GM23248 (cell line): ENCODE data around the gene GRAP.

ENCODE experiments used
- EZH2 ChIP-seq: fragments of 200-600 bp; sonication (generic); IDR thresholded peaks from 2 replicates; pipeline ENCODE4 v1.6.1; 2018; ENCODE audit warnings: antibody characterized with exemption, mild to moderate bottlenecking; ENCODE audit not compliant: insufficient read depth, poor library complexity, severe bottlenecking
- EZH2phosphoT487 ChIP-seq: fragments of 200-600 bp; sonication (generic); IDR thresholded peaks from 2 replicates; pipeline ENCODE4 v1.6.1; 2018; ENCODE audit warnings: antibody characterized with exemption, moderate library complexity, mild to moderate bottlenecking, low read depth; ENCODE audit not compliant: insufficient read depth

DNA sequence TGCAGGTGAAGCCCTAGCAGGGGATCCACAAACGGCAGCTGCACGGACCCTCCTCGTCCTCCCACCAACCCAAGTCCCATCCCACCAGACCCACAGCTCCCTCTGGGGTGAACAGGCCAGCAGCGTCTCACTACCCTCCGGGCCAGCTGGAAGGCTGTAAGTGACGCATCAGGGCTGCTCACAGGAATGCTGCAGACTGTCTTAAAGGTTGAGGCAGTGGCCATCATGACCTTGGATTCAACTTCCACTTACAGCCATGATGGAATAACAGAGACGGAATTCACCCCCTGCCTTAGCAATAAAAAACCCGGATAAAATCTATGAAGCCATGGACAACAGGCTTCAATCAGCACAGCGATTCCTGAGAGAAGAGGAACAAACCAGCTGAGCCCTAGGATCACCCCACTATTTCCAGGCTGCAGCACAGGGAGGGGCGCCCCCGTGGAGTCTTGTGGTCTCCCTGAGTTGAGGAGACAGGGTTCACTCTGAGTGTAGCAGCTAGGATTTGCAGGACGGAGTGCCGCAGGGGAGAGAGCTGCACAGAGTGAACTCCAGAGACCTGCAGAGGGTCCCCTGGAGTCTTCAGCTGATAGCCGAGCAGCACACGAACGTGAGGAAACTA, 52.7 kb downstream of the GRAP start:
- TF ChIP-seq EZH2 (no peak), EZH2phosphoT487 (no peak)
